ENCODE data around the gene ABCD4. TPM values are rescaled to one million over a fixed set of nuclear protein-coding genes. Genes with fewer than 3 reads are reported as not detected.

The ABCD4 gene
- total RNA-seq, 1 donor from 2014 or later = 137 TPM

DNA sequence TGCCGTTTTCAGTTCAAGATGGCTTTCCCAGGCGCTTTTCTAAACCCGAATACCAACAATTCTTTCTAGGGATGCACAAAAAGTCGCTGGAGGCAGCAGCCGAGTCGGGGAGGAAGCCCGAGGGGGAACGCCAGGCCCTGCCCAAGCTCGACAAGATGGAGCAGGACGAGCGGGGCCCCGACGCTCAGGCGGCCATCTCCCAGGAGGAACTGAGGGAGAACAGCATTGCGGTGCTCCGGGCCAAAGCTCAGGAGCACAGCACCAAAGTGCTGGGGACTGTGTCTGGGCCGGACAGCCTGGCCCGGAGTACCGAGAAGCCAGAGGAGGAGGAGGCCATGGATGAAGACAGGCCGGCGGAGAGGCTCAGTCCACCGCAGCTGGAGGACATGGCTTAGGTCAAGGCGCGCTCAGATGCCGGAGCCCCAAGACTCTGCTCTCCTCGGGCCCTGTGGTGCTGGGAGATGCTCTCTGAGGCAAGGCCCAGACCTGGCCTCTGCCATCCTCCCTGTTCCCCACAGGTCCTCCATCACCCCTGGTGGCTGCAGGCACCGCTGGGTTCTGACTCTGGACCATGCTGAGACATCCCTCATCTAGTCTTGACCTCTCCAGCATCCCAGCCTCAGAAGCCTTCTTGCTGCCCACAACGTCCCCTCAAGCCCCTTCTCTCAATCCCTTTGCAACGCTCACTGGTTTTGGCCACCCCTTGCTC, 42.1 kb downstream of the ABCD4 start:
- Histone ChIP-seq H3K4me3 (no peak overlapping the region), H3K36me3 (no peaks in the 10 kb centered on the region), H3K27ac (no peak overlapping the region), H3K27me3 (peaks cover 4% of the 10 kb centered on the region), H3K9me3 (no peaks in the 10 kb centered on the region), H3K4me1 (peaks cover 5 to 10% of the 10 kb centered on the region in 2 donors)
- TF ChIP-seq, protein P1, sequence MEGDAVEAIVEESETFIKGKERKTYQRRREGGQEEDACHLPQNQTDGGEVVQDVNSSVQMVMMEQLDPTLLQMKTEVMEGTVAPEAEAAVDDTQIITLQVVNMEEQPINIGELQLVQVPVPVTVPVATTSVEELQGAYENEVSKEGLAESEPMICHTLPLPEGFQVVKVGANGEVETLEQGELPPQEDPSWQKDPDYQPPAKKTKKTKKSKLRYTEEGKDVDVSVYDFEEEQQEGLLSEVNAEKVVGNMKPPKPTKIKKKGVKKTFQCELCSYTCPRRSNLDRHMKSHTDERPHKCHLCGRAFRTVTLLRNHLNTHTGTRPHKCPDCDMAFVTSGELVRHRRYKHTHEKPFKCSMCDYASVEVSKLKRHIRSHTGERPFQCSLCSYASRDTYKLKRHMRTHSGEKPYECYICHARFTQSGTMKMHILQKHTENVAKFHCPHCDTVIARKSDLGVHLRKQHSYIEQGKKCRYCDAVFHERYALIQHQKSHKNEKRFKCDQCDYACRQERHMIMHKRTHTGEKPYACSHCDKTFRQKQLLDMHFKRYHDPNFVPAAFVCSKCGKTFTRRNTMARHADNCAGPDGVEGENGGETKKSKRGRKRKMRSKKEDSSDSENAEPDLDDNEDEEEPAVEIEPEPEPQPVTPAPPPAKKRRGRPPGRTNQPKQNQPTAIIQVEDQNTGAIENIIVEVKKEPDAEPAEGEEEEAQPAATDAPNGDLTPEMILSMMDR (IDR thresholded peaks at IDR 0.05) = no peak
- DNase-seq (ENCODE audit: low spot score in 2 of 2) = no peak
- intact Hi-C loops (cut with DNase I) = no loop called here

DNA sequence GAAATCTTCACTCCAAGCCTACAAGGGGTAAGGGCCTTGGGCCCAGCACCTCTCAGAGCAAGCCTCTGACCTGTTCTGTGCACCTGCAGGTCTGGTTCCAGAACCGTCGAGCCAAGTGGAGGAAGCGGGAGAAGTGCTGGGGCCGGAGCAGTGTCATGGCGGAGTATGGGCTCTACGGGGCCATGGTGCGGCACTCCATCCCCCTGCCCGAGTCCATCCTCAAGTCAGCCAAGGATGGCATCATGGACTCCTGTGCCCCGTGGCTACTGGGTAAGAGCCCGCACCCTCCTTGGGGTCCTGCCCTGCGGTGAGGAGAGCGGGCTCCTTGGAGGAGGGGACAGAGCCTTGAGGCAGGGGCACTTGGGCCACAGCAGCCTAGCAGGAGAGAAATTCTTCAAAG, 43.2 kb downstream of the ABCD4 start:
- H3K9me3 ChIP-seq = no peaks in the 10 kb centered on the region
- no peak for DNase-seq (ENCODE audit: low spot score in 2 of 2)
- H3K36me3 ChIP-seq = no peaks in the 10 kb centered on the region
- intact Hi-C loops (cut with DNase I) = no loop called here
- H3K27me3 ChIP-seq = peaks cover 4% of the 10 kb centered on the region
- peaks cover 5 to 10% of the 10 kb centered on the region in 2 donors for H3K4me1 ChIP-seq
- no peak overlapping the region for H3K27ac ChIP-seq
- TF ChIP-seq, protein P1 (IDR thresholded peaks at IDR 0.05) = no peak
- H3K4me3 ChIP-seq = no peak overlapping the region

DNA sequence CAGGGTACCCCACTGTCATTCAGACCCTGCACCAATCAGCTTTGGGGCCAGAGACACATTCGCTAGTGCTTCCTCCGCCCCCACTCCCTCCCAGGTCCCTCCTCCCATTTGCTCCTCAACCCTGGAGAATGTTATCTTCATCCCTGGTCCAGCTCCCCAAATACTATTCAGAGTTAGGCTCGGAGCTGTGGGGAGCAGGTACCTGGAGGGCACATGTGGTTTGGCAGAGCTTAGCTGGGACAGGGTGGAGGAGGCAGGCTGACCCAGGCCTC, 44.0 kb downstream of the ABCD4 start:
- intact Hi-C loops (cut with DNase I) = no loop called here
- no peak overlapping the region for H3K27ac ChIP-seq
- H3K4me1 ChIP-seq = peaks cover 5 to 10% of the 10 kb centered on the region in 2 donors
- peak overlapping the region in 1 of 2 donors; percentile 81 for H3K4me3 ChIP-seq
- H3K9me3 ChIP-seq = no peaks in the 10 kb centered on the region
- no peak for DNase-seq (ENCODE audit: low spot score in 2 of 2)
- H3K27me3 ChIP-seq = peaks cover 4% of the 10 kb centered on the region
- no peaks in the 10 kb centered on the region for H3K36me3 ChIP-seq
- TF ChIP-seq, protein P1 (IDR thresholded peaks at IDR 0.05) = no peak

DNA sequence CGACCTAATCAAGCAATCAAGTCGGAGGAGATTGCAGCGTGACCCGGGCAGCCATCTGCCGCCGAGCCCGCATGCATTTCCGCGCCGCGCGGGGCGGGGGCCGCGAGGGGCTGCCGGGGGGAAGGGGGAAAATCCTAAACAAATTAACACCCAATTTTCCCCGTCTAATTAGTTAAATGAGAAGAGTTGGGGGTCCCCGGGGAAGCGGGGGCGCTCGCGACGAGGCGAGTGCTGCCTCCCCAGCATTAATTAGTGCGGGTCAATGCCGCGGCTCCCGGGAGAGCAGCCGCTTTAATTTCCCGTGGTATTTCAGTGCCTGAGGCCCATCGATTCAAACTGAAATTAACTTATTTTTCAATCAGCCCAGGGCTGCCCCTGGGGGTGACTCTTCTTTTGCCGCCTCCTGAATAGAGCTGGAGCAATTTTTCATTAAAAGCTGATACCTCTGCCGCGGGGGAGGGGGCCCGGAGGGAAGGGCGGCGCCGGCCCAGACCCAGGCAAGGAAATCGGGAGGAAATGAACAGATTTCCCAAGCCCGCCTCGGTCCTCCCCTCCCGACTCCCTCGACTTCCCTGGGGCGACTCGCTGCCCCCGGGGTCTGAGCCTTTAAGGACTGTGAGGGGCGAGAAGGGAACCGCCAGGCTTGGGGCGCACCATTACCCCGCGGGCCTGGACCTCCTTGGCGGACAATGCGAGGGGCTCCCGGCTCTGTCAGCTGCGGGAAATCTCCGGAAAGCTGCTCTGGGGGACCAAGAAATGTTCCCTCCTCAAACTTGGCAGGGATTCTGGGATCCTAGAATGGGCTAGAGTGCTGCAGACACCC, 44.6 kb downstream of the ABCD4 start:
- no peaks in the 10 kb centered on the region for H3K36me3 ChIP-seq
- H3K27ac ChIP-seq = no peak overlapping the region
- peaks cover 4% of the 10 kb centered on the region for H3K27me3 ChIP-seq
- H3K4me3 ChIP-seq = peak overlapping the region; percentile 64 to 81
- no peak for DNase-seq (ENCODE audit: low spot score in 2 of 2)
- TF ChIP-seq, protein P1 (IDR thresholded peaks at IDR 0.05) = no peak
- intact Hi-C loops (cut with DNase I) = no loop called here
- peaks cover 5 to 10% of the 10 kb centered on the region in 2 donors for H3K4me1 ChIP-seq
- no peaks in the 10 kb centered on the region for H3K9me3 ChIP-seq

DNA sequence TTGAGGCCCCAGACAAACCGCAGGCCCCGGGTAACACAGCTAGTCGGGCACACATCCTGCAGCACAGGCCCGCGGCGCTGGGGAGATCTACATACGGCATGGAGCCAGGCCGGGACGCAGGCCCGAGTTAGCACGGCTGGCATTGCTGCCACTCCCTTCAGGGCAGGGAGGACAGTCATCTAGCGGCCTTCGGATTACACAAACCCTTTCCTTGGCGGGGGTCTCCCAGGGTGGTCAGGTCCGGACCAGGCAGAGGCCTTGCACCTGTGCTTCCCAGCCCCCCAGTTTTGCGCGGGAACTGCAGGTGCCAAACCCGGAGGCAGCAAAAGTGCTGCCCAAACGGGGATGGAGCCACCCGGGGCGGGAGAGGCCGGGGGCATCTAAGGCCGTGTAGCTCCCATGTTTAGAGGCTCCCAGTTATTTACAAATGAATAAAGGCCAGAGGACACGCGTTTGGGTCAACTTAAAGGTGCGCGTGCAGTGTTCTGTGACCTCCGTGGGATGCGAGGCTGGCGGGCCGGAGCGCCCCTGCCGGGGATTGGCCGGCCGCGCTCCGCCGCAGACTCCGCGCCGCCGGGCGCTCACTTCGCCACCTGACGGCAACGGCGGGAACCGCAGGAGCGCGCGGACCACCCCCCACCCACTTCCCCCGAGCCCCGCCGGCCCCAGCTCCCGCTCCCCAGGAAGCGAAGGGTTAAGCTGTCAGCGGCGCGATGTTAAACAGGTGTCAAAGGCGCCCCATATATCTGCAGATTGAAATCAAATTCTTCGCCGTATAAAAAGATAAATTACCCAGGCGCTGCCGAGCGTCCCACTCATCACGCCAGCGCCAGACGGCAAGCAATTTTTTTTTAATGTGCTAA, 45.4 kb downstream of the ABCD4 start:
- Histone ChIP-seq H3K9me3 (no peaks in the 10 kb centered on the region), H3K27ac (no peak overlapping the region), H3K4me3 (peak overlapping the region; percentile 64 to 81), H3K36me3 (no peaks in the 10 kb centered on the region), H3K4me1 (peaks cover 5 to 10% of the 10 kb centered on the region in 2 donors), H3K27me3 (peaks cover 4% of the 10 kb centered on the region)
- DNase-seq (ENCODE audit: low spot score in 2 of 2) = no peak
- TF ChIP-seq, protein P1 (IDR thresholded peaks at IDR 0.05) = peak; percentile 75 to 90 (median 87)
- intact Hi-C loops (cut with DNase I) = no loop called here
